ENCODE measurements around the gene ZBTB44.
A peak's percentile ranks its signal among the peaks of the same experiment; 100 is the strongest.

Gene ZBTB44

DNA sequence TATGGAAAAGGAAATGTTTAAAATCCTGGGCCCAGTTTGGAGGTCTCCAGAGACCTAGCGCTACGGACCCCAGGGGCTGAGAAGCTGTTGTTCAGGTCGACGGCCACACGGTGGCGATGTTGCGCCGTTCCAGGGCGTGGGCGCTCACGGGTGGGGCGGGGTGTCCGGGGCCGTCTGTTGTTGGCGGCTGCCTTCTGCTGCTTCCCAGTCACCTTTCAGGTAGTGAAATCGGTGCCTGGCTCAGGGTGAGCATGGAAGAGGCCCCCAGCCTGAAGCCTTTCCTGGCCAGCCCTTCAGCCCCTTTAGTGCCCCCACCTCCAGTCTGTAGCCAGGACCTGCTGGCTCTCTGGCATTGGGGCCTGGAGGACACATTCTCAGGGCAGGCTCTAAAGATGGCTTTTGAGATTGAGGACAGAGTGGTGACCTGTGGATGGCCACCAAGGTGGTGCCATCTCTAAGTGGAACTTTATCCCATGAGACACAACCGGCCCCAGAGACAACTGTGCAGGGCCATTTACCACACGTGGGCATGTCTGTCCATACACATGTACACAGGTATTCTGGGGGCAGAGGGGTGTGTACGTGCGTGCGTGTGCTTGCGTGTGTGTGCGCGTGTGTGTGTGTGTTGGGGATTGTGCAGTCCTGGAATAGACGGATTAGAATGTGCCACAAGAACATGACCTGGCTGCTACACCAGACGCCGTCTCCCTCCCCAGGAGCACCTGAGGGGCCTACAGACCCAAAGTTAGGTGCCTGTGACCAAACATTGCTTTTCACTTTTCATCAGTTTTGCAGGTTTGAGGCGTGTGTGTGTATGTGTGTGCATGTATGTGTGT, 101.4 kb downstream of the ZBTB44 start:
- FAIRE-seq (peak; percentile 89), DNase-seq (ENCODE audit: insufficient read length, low spot score) (peak; percentile 80)
- no peak for TF ChIP-seq PAX5 (IDR thresholded peaks at IDR 0.05; ENCODE audit: insufficient read depth, low read length, severe bottlenecking)
- TF ChIP-seq POLR2AphosphoS5 (IDR thresholded peaks at IDR 0.05; ENCODE audit: low read depth, low read length) = no peak
- TF ChIP-seq POLR2A (IDR thresholded peaks at IDR 0.05; ENCODE audit: low read depth, low read length) = no peak
- TF ChIP-seq TAF1 (IDR thresholded peaks at IDR 0.05; ENCODE audit: low read depth, low read length) = no peak
- TF ChIP-seq POU2F2 (IDR thresholded peaks at IDR 0.05; ENCODE audit: low read depth, low read length) = no peak
- no peak for TF ChIP-seq SPI1 (IDR thresholded peaks at IDR 0.05; ENCODE audit: low read depth, low read length)

- no peak for DNase-seq (ENCODE audit: insufficient read length, low spot score)
- TF ChIP-seq POLR2AphosphoS5 (IDR thresholded peaks at IDR 0.05; ENCODE audit: low read depth, low read length) (no peak), SPI1 (IDR thresholded peaks at IDR 0.05; ENCODE audit: low read depth, low read length) (no peak), PAX5 (IDR thresholded peaks at IDR 0.05; ENCODE audit: insufficient read depth, low read length, severe bottlenecking) (no peak), TAF1 (IDR thresholded peaks at IDR 0.05; ENCODE audit: low read depth, low read length) (no peak), POU2F2 (IDR thresholded peaks at IDR 0.05; ENCODE audit: low read depth, low read length) (no peak), POLR2A (IDR thresholded peaks at IDR 0.05; ENCODE audit: low read depth, low read length) (no peak)
- no peak for FAIRE-seq
Observed at GRCh38 chr11:130212431-130212961, 102.2 kb downstream of the ZBTB44 start.

GRCh38 chr11:130211781-130212401, 102.8 kb downstream of the ZBTB44 start:
- no peak for DNase-seq (ENCODE audit: insufficient read length, low spot score)
- FAIRE-seq = no peak
- TF ChIP-seq SPI1 (IDR thresholded peaks at IDR 0.05; ENCODE audit: low read depth, low read length) (no peak), POLR2AphosphoS5 (IDR thresholded peaks at IDR 0.05; ENCODE audit: low read depth, low read length) (no peak)

DNA sequence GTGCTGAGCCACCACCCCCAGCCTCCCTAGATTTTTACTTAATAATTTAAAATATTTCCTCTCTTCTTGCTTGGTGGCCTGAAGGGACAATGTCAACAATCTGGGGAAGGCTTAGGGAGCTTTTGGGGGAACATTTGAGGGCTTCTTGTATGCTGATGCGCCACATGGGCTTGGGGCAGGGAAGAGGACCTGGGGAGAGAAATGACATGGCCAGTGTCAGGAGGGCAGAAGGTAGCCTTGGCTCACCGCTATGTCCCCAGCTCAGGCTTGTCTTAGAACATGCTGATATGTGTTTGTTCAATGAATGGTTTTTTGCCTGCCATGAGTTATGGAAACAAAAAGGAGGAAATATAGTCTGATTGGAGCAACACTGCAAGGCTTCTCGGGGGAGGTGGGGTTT, 103.6 kb downstream of the ZBTB44 start:
- FAIRE-seq (no peak), DNase-seq (ENCODE audit: insufficient read length, low spot score) (no peak)
- TF ChIP-seq SPI1 (IDR thresholded peaks at IDR 0.05; ENCODE audit: low read depth, low read length) (no peak), POU2F2 (IDR thresholded peaks at IDR 0.05; ENCODE audit: low read depth, low read length) (no peak), TAF1 (IDR thresholded peaks at IDR 0.05; ENCODE audit: low read depth, low read length) (no peak), POLR2A (IDR thresholded peaks at IDR 0.05; ENCODE audit: low read depth, low read length) (no peak)

DNA sequence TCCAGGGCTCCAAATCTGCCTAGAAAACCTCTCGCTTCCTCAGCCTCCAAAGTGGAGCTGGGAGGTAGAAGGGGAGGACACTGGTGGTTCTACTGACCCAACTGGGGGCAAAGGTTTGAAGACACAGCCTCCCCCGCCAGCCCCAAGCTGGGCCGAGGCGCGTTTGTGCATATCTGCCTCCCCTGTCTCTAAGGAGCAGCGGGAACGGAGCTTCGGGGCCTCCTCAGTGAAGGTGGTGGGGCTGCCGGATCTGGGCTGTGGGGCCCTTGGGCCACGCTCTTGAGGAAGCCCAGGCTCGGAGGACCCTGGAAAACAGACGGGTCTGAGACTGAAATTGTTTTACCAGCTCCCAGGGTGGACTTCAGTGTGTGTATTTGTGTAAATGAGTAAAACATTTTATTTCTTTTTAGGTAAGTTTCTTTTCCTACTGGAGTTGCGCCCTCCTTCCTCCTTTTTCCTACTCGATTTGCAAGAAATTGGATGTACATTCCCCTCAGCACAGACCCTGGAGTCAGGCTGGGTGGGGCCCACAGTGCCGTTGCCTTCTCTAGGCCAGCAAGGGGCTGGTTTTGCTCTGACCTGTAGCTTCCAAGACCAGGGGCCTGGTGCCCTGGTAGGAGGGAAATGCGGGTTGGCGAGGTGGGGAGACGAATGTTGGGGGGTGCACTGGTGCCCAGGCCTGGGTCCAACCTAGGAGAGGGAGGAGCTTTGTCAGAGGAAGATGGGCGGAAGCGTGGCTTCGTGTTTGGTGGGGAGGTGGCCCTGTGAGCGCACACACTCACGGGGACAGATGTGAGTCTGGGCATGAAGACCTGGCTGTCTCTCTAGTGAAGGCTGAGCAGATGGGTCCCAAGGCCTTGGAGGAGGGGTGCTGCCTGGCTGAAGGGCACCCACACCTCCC, 104.5 kb downstream of the ZBTB44 start:
- no peak for FAIRE-seq
- no peak for DNase-seq (ENCODE audit: insufficient read length, low spot score)
- TF ChIP-seq POLR2A (IDR thresholded peaks at IDR 0.05; ENCODE audit: low read depth, low read length) (no peak), PAX5 (IDR thresholded peaks at IDR 0.05; ENCODE audit: insufficient read depth, low read length, severe bottlenecking) (no peak), POLR2AphosphoS5 (IDR thresholded peaks at IDR 0.05; ENCODE audit: low read depth, low read length) (no peak), POU2F2 (IDR thresholded peaks at IDR 0.05; ENCODE audit: low read depth, low read length) (no peak), SPI1 (IDR thresholded peaks at IDR 0.05; ENCODE audit: low read depth, low read length) (no peak), TAF1 (IDR thresholded peaks at IDR 0.05; ENCODE audit: low read depth, low read length) (no peak)

DNA sequence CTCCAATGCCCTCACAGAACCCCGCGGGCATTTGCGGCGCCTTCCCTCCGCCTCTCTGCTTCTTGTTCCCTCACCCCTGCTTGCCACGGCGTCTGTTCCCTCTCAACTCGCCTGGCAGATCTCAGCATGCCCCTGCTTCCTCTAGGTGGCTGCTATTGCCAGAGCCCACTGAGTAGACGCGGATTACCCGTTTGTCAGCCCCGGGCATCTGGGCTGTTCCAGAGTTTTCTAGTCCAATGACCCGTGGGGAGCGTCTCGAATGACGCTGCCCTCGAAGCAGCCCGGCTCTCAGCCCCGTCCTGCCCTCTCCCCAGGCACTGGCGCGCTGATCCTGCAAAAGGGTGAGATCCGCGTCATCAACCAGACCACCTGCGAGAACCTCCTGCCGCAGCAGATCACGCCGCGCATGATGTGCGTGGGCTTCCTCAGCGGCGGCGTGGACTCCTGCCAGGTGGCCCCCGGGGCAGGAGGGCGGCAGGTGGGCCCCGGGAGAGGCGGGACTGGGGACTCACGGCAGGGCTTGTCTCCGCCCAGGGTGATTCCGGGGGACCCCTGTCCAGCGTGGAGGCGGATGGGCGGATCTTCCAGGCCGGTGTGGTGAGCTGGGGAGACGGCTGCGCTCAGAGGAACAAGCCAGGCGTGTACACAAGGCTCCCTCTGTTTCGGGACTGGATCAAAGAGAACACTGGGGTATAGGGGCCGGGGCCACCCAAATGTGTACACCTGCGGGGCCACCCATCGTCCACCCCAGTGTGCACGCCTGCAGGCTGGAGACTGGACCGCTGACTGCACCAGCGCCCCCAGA, 105.4 kb downstream of the ZBTB44 start:
- TF ChIP-seq PAX5 (IDR thresholded peaks at IDR 0.05; ENCODE audit: insufficient read depth, low read length, severe bottlenecking) = no peak
- TF ChIP-seq SPI1 (IDR thresholded peaks at IDR 0.05; ENCODE audit: low read depth, low read length) = no peak
- no peak for TF ChIP-seq POLR2A (IDR thresholded peaks at IDR 0.05; ENCODE audit: low read depth, low read length)
- TF ChIP-seq TAF1 (IDR thresholded peaks at IDR 0.05; ENCODE audit: low read depth, low read length) = no peak
- TF ChIP-seq POU2F2 (IDR thresholded peaks at IDR 0.05; ENCODE audit: low read depth, low read length) = no peak
- TF ChIP-seq POLR2AphosphoS5 (IDR thresholded peaks at IDR 0.05; ENCODE audit: low read depth, low read length) = no peak
- FAIRE-seq = no peak
- DNase-seq (ENCODE audit: insufficient read length, low spot score) = no peak

- no peak for TF ChIP-seq SPI1 (IDR thresholded peaks at IDR 0.05; ENCODE audit: low read depth, low read length)
- no peak for DNase-seq (ENCODE audit: insufficient read length, low spot score)
- no peak for FAIRE-seq
Observed at GRCh38 chr11:130208241-130209127, 106.2 kb downstream of the ZBTB44 start.

GRCh38 chr11:130206141-130206540, 108.6 kb downstream of the ZBTB44 start:
- FAIRE-seq (no peak), DNase-seq (ENCODE audit: insufficient read length, low spot score) (no peak)
- TF ChIP-seq POLR2A (IDR thresholded peaks at IDR 0.05; ENCODE audit: low read depth, low read length) (no peak), SPI1 (IDR thresholded peaks at IDR 0.05; ENCODE audit: low read depth, low read length) (no peak), POLR2AphosphoS5 (IDR thresholded peaks at IDR 0.05; ENCODE audit: low read depth, low read length) (no peak), PAX5 (IDR thresholded peaks at IDR 0.05; ENCODE audit: insufficient read depth, low read length, severe bottlenecking) (no peak), POU2F2 (IDR thresholded peaks at IDR 0.05; ENCODE audit: low read depth, low read length) (no peak), TAF1 (IDR thresholded peaks at IDR 0.05; ENCODE audit: low read depth, low read length) (no peak)

Data from GM12891 (cell line).